HepG2 (cell line): ENCODE results near the gene ADAM15. TPM values are rescaled to one million over a fixed set of nuclear protein-coding genes. Genes with fewer than 3 reads are reported as not detected.

Source experiments
- ATAC-seq: fragments of 200-7000 bp; cut with Tn5 transposase; 3 replicates; pipeline ENCODE4 v1.9.1; 2020; ENCODE audit warnings: mild to moderate bottlenecking, moderate library complexity
- BruUV-seq: library from RNA; stranded (reverse); fragments of 400-500 nt; replicated peaks from 2 replicates; lab custom pipeline; 2021; lab: Mats Ljungman, UMichigan
- CTCF ChIA-PET: fragments of 300-600 bp; formaldehyde crosslinking; extraction: SDS; loops from one replicate; lab custom pipeline; 2021; ENCODE audit warnings: low total read pairs, inconsistent platforms, low intra/inter-chr PET ratio; lab: Yijun Ruan, JAX
- POLR2A ChIA-PET: fragments of 350-600 bp; sonication (Branson Sonifier 250); formaldehyde crosslinking; loops from one replicate; lab custom pipeline; 2020; ENCODE audit warnings: antibody characterized with exemption, inconsistent platforms; lab: Yijun Ruan, JAX
- DNase-seq: peaks from one replicate; pipeline ENCODE4 v3.0.0-alpha.2; 2015; ENCODE audit warnings: low spot score
- FAIRE-seq: peaks from 3 replicates; lab custom pipeline; 2011; peaks lifted over from hg19 to GRCh38; lab: Jason Lieb, UNC
- H2AFZ ChIP-seq: one replicate; pipeline ENCODE4 v1.6.1; 2011; ENCODE audit warnings: low read length, inconsistent platforms
- H3K27ac ChIP-seq: fragments of 300-600 bp; 3 replicates; pipeline ENCODE4 v1.8.0; 2011; ENCODE audit warnings: mixed run types, mild to moderate bottlenecking, mixed read lengths, low read length, inconsistent platforms; ENCODE audit not compliant: insufficient read depth; ENCODE audit errors: extremely low read length
- H3K27me3 ChIP-seq, 2 experiments: fragments of 200-600 bp in 1 of 2; 2 replicates in 1 of 2; 3 replicates in 1 of 2; pipeline versions ENCODE4 v1.6.0 to v1.8.0; 2011; ENCODE audit warnings: low read length in 2 of 2, mild to moderate bottlenecking in 2 of 2, moderate library complexity in 2 of 2, inconsistent platforms in 1 of 2; ENCODE audit not compliant: insufficient read depth in 2 of 2, control insufficient read depth in 1 of 2
- H3K36me3 ChIP-seq, 2 experiments: fragments of 200-600 bp in 1 of 2; replicated peaks in 1 of 2; 2 replicates in 1 of 2; 3 replicates in 1 of 2; pipeline versions ENCODE4 v1.5.1 to v1.8.0; 2011; ENCODE audit warnings: low read length in 2 of 2, inconsistent platforms in 1 of 2; ENCODE audit not compliant: insufficient read depth in 2 of 2, control insufficient read depth in 1 of 2
- H3K4me1 ChIP-seq: 2 replicates; pipeline ENCODE4 v1.5.1; 2012; ENCODE audit warnings: low read length, inconsistent platforms; ENCODE audit not compliant: insufficient read depth
- H3K4me2 ChIP-seq: 2 replicates; pipeline ENCODE4 v1.6.0; 2011; ENCODE audit warnings: low read depth, low read length, inconsistent platforms
- H3K4me3 ChIP-seq, 3 experiments: fragments of 200-600 bp in 1 of 3; sonication (generic), shearing (Covaris generic) in 1 of 3; replicated peaks in 1 of 3; 2 replicates each; pipeline ENCODE4 v1.5.1; 2011 to 2016; ENCODE audit warnings: low read length in 3 of 3, inconsistent platforms in 2 of 3, low read depth in 2 of 3, mild to moderate bottlenecking in 2 of 3, control low read depth in 1 of 3, mixed read lengths in 1 of 3; ENCODE audit not compliant: insufficient read depth in 1 of 3
- H3K79me2 ChIP-seq: one replicate; pipeline ENCODE4 v1.6.1; 2011; ENCODE audit warnings: low read length, inconsistent platforms; ENCODE audit not compliant: insufficient read depth
- H3K9ac ChIP-seq: 2 replicates; pipeline ENCODE4 v1.6.0; 2011; ENCODE audit warnings: mild to moderate bottlenecking, low read depth, low read length, inconsistent platforms; ENCODE audit not compliant: insufficient read depth
- H3K9me3 ChIP-seq: 2 replicates; pipeline ENCODE4 v1.5.1; 2012; ENCODE audit warnings: mild to moderate bottlenecking, low read length
- H4K20me1 ChIP-seq: 2 replicates; pipeline ENCODE4 v1.6.0; 2011; ENCODE audit warnings: inconsistent platforms, mild to moderate bottlenecking, low read length, moderate library complexity; ENCODE audit not compliant: insufficient read depth
- CBX2 ChIP-seq, 2 experiments: fragments of 200-600 bp in 1 of 2; sonication (generic); formaldehyde crosslinking in 1 of 2; IDR thresholded peaks; 2 replicates each; pipeline versions ENCODE4 v1.7.0 to v1.8.1; 2018 to 2022; ENCODE audit warnings: low read depth in 2 of 2, low read length in 1 of 2, mild to moderate bottlenecking in 1 of 2, missing genetic modification reagents in 1 of 2
- HNF4A ChIP-seq: sonication (generic); formaldehyde crosslinking; IDR thresholded peaks from 2 replicates; pipeline ENCODE4 v1.4.0; 2020; ENCODE audit warnings: missing genetic modification reagents
- HOMEZ ChIP-seq: IDR thresholded peaks from 2 replicates; pipeline ENCODE4 v1.6.1; 2016; ENCODE audit warnings: low read depth
- IKZF5 ChIP-seq: IDR thresholded peaks from 2 replicates; pipeline ENCODE4 v1.6.1; 2018; ENCODE audit warnings: missing genetic modification reagents, mild to moderate bottlenecking, missing compliant biosample characterization
- JDP2 ChIP-seq: sonication (generic); formaldehyde crosslinking; IDR thresholded peaks from 2 replicates; pipeline ENCODE4 v1.8.1; 2022; ENCODE audit warnings: missing genetic modification reagents, borderline replicate concordance
- NCOA5 ChIP-seq: sonication (generic); formaldehyde crosslinking; IDR thresholded peaks from 2 replicates; pipeline ENCODE4 v1.4.0; 2020; ENCODE audit warnings: missing genetic modification reagents
- POLR2G ChIP-seq: fragments of 200-400 bp; formaldehyde crosslinking; IDR thresholded peaks from 2 replicates; pipeline ENCODE4 v1.6.1; 2018; ENCODE audit warnings: mild to moderate bottlenecking, low read depth, low read length, moderate library complexity
- RFX5 ChIP-seq: IDR thresholded peaks from 2 replicates; pipeline ENCODE4 v1.6.1; 2011; ENCODE audit warnings: low read depth, low read length, improper control_type of control experiment
- SIN3A ChIP-seq: IDR thresholded peaks from 2 replicates; pipeline ENCODE4 v1.6.1; 2011; ENCODE audit warnings: low read depth, mild to moderate bottlenecking, control low read depth, low read length, borderline replicate concordance
- SMAD3 ChIP-seq: sonication (generic); formaldehyde crosslinking; IDR thresholded peaks from 2 replicates; pipeline ENCODE4 v1.4.0; 2020; ENCODE audit warnings: missing genetic modification reagents
- SP5 ChIP-seq: IDR thresholded peaks from 2 replicates; pipeline ENCODE4 v1.6.1; 2016; ENCODE audit warnings: low read depth, borderline replicate concordance
- SYNCRIP ChIP-seq: fragments of 200-400 bp; formaldehyde crosslinking; IDR thresholded peaks from 2 replicates; pipeline ENCODE4 v1.6.1; 2018; ENCODE audit warnings: mild to moderate bottlenecking, low read depth, low read length; ENCODE audit not compliant: insufficient read depth
- ZFX ChIP-seq: sonication (generic); formaldehyde crosslinking; IDR thresholded peaks from 2 replicates; pipeline ENCODE4 v1.4.0; 2020; ENCODE audit warnings: mild to moderate bottlenecking, low read depth, missing genetic modification reagents, moderate library complexity
- ZKSCAN8 ChIP-seq: IDR thresholded peaks from 2 replicates; pipeline ENCODE4 v1.6.1; 2016; ENCODE audit warnings: borderline replicate concordance, missing genetic modification reagents, missing compliant biosample characterization
- ZMYM3 ChIP-seq: sonication (generic); formaldehyde crosslinking; IDR thresholded peaks from 2 replicates; pipeline ENCODE4 v1.5.1; 2020; ENCODE audit warnings: mild to moderate bottlenecking, missing genetic modification reagents
- ZNF138 ChIP-seq: sonication (generic); formaldehyde crosslinking; IDR thresholded peaks from 2 replicates; pipeline ENCODE4 v1.5.0; 2020; ENCODE audit warnings: mild to moderate bottlenecking, low read depth, missing genetic modification reagents
- ZNF331 ChIP-seq: sonication (generic); formaldehyde crosslinking; IDR thresholded peaks from 2 replicates; pipeline ENCODE4 v1.4.0; 2020; ENCODE audit warnings: missing genetic modification reagents
- ZNF430 ChIP-seq: sonication (generic); formaldehyde crosslinking; IDR thresholded peaks from 2 replicates; pipeline ENCODE4 v1.9.0; 2021; ENCODE audit warnings: mild to moderate bottlenecking, missing genetic modification reagents
- ZNF615 ChIP-seq: sonication (generic); formaldehyde crosslinking; IDR thresholded peaks from 2 replicates; pipeline ENCODE4 v1.5.0; 2020; ENCODE audit warnings: mild to moderate bottlenecking, missing genetic modification reagents, borderline replicate concordance
- ZNF704 ChIP-seq: sonication (generic); formaldehyde crosslinking; IDR thresholded peaks from 2 replicates; pipeline ENCODE4 v1.8.1; 2023; ENCODE audit warnings: mild to moderate bottlenecking, inconsistent platforms, moderate library complexity, missing genetic modification reagents, borderline replicate concordance
- ZSCAN30 ChIP-seq: sonication (generic); formaldehyde crosslinking; IDR thresholded peaks from 2 replicates; pipeline ENCODE4 v1.5.0; 2020; ENCODE audit warnings: mild to moderate bottlenecking, missing genetic modification reagents
- WGBS: methylation state at CpG from one replicate; pipeline ENCODE4 v1.1.6; 2017; ENCODE audit warnings: low lambda C conversion rate; 5-methylcytosine and 5-hydroxymethylcytosine counted together
- in situ Hi-C: cut with HindIII; loops from 2 replicates; pipeline ENCODE4 v1.10.0; 2017; ENCODE audit warnings: low pct_unique_long_range_greater_than_20kb; ENCODE audit not compliant: extremely low pct_ligation_motif_present
- intact Hi-C: fragments of 100-400 bp; cut with micrococcal nuclease; formaldehyde crosslinking; loops from one replicate; pipeline ENCODE4 v1.10.0; 2022; ENCODE audit not compliant: unreplicated experiment
- polyA plus RNA-seq, 8 experiments: library from polyadenylated mRNA; depleted of rRNA in 3 of 8; stranded (reverse) in 7 of 8; unstranded in 1 of 8; fragments of >200 nt; fragmentation: Illumina TruSeq in 4 of 8; extraction: Trizol in 4 of 8; gene quantifications; 2 replicates each; pipeline versions ENCODE4 v1.2.1 to v1.2.3, GENCODE V29; 2011 to 2016; ENCODE audit warnings: low read depth in 4 of 8, missing spikeins in 1 of 8, mixed read lengths in 1 of 8; ENCODE audit not compliant: insufficient read depth in 1 of 8
- total RNA-seq, 5 experiments: library from RNA; depleted of rRNA; stranded (reverse); fragments of >200 nt; fragmentation: Illumina TruSeq; extraction: Trizol; gene quantifications; 2 replicates each; pipeline ENCODE4 v1.2.3, GENCODE V29; 2016; ENCODE audit warnings: low read depth in 1 of 5

ADAM15 gene
- total and polyA plus RNA-seq, 2 of the 13 experiments (the other 11 are each of a cell fraction or from before 2014, with no cell fraction given) = 17.9 to 25.6 TPM

- H4K20me1 ChIP-seq = peaks cover 4% of the 10 kb centered on the region; the same call in 1 of the 2 replicates
- H3K27ac ChIP-seq = peak overlapping the region; percentile 97
- no peaks in the 10 kb centered on the region; a peak in 1 of 5 replicates for H3K36me3 ChIP-seq
- H3K4me2 ChIP-seq = peak overlapping the region; percentile 89
- DNase-seq = peak; percentile 70
- H3K9ac ChIP-seq = peak overlapping the region; percentile 95
- peaks cover 40% of the 10 kb centered on the region for H3K79me2 ChIP-seq
- ChIA-PET POLR2A (interaction anchor here (0.6 to 6.7 kb wide), 11 partner anchors 10 to 223 kb away, joined by 3 to 90 read pairs (median 3); partner anchors contain the start of genes ADAM15, FLAD1 and PMVK), CTCF (interaction anchor here (1.6 kb wide), 1 partner anchor 13 kb away, joined by 5 read pairs; no protein-coding TSS in a partner anchor)
- no peaks in the 10 kb centered on the region for H3K9me3 ChIP-seq
- intact Hi-C loops = loop anchor here (5.0 kb wide), 1 partner anchor 447 kb away; the partner anchor contains the start of gene UBE2Q1
- ATAC-seq = peak; percentile 1; the same call in 1 of the 3 replicates
- no peak overlapping the region for H2AFZ ChIP-seq
- 3% methylated on average over 13 of the region's 34 CpGs for WGBS
- H3K27me3 ChIP-seq = no peaks in the 10 kb centered on the region; a peak in 1 of 5 replicates
- in situ Hi-C loops = no loop called here
- FAIRE-seq = peak; percentile 26
- peaks cover 60% of the 10 kb centered on the region for H3K4me1 ChIP-seq
- no TSS peak for BruUV-seq
- H3K4me3 ChIP-seq = peak overlapping the region; percentile 86 to 98 (median 98)
- TF ChIP-seq SMAD3 (CRISPR knock-in tag) (no peak), SP5 (CRISPR knock-in tag) (peak; percentile 80), JDP2 (CRISPR knock-in tag) (no peak), ZNF331 (CRISPR knock-in tag) (peak; percentile 35; the same call in 1 of the 2 replicates), CBX2 (IDR thresholded peaks at IDR 0.05; ENCODE audit: low read depth, low read length) (no peak), CBX2 (CRISPR knock-in tag; IDR thresholded peaks at IDR 0.05; ENCODE audit: low read depth) (no peak), ZNF615 (no peak), SYNCRIP (no peak), POLR2G (0 out of 2 replicates have a peak, but pooled peaks have one; percentile 11), ZNF138 (CRISPR knock-in tag) (no peak), IKZF5 (CRISPR knock-in tag) (no peak), ZNF430 (CRISPR knock-in tag) (no peak), SIN3A (peak; percentile 57; the same call in 1 of the 2 replicates), HOMEZ (CRISPR knock-in tag) (no peak), ZKSCAN8 (CRISPR knock-in tag) (no peak), ZMYM3 (no peak), HNF4A (CRISPR knock-in tag) (peak; percentile 44), ZFX (CRISPR knock-in tag) (no peak), ZSCAN30 (CRISPR knock-in tag) (no peak), NCOA5 (no peak), RFX5 (no peak), ZNF704 (no peak)
Observed at GRCh38 chr1:155003766-155004351, 47.3 kb upstream of the ADAM15 start.
